Measurements from ENCODE around the gene APP. TPM values are rescaled to one million over a fixed set of nuclear protein-coding genes. Genes with fewer than 3 reads are reported as not detected.

APP gene
- total RNA-seq, 1 experiment from 2014 or later = 560 TPM

- Mint-ChIP-seq H3K36me3 (no peaks in the 10 kb centered on the region), H3K9me3 (no peaks in the 10 kb centered on the region), H3K4me1 (peaks cover 97% of the 10 kb centered on the region), H3K27me3 (ENCODE audit: low read depth) (no peaks in the 10 kb centered on the region), H3K27ac (peak overlapping the region; percentile 66), H3K4me3 (no peak overlapping the region)
- ATAC-seq (no peak; the same call in 1 of the 2 replicates), DNase-seq (ENCODE audit: low spot score) (no peak)
- ChIA-PET CTCF (no interaction called here), POLR2A (interaction anchor here (0.6 kb wide), 1 partner anchor 22 kb away, joined by 4 read pairs; no protein-coding TSS in a partner anchor)
- TF ChIP-seq PRRX2 (CRISPR knock-in tag; IDR thresholded peaks at IDR 0.05) (no peak), EMX1 (CRISPR knock-in tag; IDR thresholded peaks at IDR 0.05) (no peak), CTCF (IDR thresholded peaks at IDR 0.05) (no peak), RELA (CRISPR knock-in tag; IDR thresholded peaks at IDR 0.05; ENCODE audit: borderline replicate concordance) (no peak), SP1 (CRISPR knock-in tag; conservative IDR thresholded peaks at IDR 0.05) (no peak), ZNF138 (CRISPR knock-in tag; conservative IDR thresholded peaks at IDR 0.05) (no peak), ERG (CRISPR knock-in tag; IDR thresholded peaks at IDR 0.05) (no peak), KAT7 (CRISPR knock-in tag; IDR thresholded peaks at IDR 0.05; ENCODE audit: borderline replicate concordance) (no peak), GABPB1 (CRISPR knock-in tag; IDR thresholded peaks at IDR 0.05) (no peak), JUN (CRISPR knock-in tag; IDR thresholded peaks at IDR 0.05) (no peak), CDX4 (CRISPR knock-in tag; IDR thresholded peaks at IDR 0.05; ENCODE audit: borderline replicate concordance) (no peak)
- TF ChIP-seq, protein P1, sequence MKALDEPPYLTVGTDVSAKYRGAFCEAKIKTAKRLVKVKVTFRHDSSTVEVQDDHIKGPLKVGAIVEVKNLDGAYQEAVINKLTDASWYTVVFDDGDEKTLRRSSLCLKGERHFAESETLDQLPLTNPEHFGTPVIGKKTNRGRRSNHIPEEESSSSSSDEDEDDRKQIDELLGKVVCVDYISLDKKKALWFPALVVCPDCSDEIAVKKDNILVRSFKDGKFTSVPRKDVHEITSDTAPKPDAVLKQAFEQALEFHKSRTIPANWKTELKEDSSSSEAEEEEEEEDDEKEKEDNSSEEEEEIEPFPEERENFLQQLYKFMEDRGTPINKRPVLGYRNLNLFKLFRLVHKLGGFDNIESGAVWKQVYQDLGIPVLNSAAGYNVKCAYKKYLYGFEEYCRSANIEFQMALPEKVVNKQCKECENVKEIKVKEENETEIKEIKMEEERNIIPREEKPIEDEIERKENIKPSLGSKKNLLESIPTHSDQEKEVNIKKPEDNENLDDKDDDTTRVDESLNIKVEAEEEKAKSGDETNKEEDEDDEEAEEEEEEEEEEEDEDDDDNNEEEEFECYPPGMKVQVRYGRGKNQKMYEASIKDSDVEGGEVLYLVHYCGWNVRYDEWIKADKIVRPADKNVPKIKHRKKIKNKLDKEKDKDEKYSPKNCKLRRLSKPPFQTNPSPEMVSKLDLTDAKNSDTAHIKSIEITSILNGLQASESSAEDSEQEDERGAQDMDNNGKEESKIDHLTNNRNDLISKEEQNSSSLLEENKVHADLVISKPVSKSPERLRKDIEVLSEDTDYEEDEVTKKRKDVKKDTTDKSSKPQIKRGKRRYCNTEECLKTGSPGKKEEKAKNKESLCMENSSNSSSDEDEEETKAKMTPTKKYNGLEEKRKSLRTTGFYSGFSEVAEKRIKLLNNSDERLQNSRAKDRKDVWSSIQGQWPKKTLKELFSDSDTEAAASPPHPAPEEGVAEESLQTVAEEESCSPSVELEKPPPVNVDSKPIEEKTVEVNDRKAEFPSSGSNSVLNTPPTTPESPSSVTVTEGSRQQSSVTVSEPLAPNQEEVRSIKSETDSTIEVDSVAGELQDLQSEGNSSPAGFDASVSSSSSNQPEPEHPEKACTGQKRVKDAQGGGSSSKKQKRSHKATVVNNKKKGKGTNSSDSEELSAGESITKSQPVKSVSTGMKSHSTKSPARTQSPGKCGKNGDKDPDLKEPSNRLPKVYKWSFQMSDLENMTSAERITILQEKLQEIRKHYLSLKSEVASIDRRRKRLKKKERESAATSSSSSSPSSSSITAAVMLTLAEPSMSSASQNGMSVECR (CRISPR knock-in tag; IDR thresholded peaks at IDR 0.05; ENCODE audit: borderline replicate concordance) = no peak
Measured at GRCh38 chr21:26126168-26126553, 44.4 kb downstream of the APP start.

DNA sequence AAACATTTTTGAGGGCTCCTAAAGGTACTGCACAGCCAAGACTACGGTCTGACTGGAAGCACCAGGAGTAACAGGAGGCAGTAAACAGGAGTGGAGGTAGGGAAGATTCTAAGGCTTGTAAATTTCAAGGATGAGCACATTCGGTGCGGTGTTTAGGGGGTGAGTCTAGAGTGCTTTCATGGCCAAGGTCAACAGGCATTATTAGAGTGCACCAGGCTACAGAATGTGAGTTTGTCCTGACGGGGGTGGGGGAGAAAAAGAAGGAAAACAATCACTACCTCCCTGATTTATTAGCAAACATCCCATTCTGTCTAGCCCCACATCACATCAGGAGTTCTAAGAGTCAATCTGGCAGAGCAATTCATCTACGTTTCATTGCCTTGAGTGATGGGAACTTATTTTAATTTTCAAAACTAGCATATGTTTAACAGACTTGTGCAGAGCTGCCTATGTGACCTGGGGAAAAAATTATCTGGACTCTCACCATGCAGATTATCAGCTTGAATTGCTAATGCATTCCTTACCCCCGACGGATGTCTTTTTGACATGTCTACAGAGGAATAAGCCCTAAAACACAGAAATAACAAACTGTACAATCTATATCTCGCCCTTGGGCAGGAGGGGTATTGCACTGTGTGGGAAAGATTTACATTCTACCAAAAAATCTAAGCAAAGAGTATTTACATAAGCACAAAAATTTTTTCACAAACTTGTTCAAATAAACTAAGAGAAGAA is 45.0 kb downstream of the APP start:
- ATAC-seq = peak; percentile 14; the same call in 1 of the 2 replicates
- ChIA-PET CTCF (no interaction called here), POLR2A (interaction anchor here (0.6 kb wide), 2 partner anchors 21 to 1807 kb away, joined by 4 to 9 read pairs; no protein-coding TSS in a partner anchor)
- Mint-ChIP-seq H3K4me3 (peak overlapping the region; percentile 6; the same call in 1 of the 2 replicates), H3K9me3 (no peaks in the 10 kb centered on the region), H3K36me3 (no peaks in the 10 kb centered on the region), H3K27ac (peak overlapping the region; percentile 66), H3K4me1 (peaks cover 99% of the 10 kb centered on the region), H3K27me3 (ENCODE audit: low read depth) (no peaks in the 10 kb centered on the region)
- no peak for DNase-seq (ENCODE audit: low spot score)
- TF ChIP-seq, protein P2, sequence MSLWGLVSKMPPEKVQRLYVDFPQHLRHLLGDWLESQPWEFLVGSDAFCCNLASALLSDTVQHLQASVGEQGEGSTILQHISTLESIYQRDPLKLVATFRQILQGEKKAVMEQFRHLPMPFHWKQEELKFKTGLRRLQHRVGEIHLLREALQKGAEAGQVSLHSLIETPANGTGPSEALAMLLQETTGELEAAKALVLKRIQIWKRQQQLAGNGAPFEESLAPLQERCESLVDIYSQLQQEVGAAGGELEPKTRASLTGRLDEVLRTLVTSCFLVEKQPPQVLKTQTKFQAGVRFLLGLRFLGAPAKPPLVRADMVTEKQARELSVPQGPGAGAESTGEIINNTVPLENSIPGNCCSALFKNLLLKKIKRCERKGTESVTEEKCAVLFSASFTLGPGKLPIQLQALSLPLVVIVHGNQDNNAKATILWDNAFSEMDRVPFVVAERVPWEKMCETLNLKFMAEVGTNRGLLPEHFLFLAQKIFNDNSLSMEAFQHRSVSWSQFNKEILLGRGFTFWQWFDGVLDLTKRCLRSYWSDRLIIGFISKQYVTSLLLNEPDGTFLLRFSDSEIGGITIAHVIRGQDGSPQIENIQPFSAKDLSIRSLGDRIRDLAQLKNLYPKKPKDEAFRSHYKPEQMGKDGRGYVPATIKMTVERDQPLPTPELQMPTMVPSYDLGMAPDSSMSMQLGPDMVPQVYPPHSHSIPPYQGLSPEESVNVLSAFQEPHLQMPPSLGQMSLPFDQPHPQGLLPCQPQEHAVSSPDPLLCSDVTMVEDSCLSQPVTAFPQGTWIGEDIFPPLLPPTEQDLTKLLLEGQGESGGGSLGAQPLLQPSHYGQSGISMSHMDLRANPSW (CRISPR knock-in tag; conservative IDR thresholded peaks at IDR 0.05; ENCODE audit: low read depth) = no peak
- TF ChIP-seq, protein P3, sequence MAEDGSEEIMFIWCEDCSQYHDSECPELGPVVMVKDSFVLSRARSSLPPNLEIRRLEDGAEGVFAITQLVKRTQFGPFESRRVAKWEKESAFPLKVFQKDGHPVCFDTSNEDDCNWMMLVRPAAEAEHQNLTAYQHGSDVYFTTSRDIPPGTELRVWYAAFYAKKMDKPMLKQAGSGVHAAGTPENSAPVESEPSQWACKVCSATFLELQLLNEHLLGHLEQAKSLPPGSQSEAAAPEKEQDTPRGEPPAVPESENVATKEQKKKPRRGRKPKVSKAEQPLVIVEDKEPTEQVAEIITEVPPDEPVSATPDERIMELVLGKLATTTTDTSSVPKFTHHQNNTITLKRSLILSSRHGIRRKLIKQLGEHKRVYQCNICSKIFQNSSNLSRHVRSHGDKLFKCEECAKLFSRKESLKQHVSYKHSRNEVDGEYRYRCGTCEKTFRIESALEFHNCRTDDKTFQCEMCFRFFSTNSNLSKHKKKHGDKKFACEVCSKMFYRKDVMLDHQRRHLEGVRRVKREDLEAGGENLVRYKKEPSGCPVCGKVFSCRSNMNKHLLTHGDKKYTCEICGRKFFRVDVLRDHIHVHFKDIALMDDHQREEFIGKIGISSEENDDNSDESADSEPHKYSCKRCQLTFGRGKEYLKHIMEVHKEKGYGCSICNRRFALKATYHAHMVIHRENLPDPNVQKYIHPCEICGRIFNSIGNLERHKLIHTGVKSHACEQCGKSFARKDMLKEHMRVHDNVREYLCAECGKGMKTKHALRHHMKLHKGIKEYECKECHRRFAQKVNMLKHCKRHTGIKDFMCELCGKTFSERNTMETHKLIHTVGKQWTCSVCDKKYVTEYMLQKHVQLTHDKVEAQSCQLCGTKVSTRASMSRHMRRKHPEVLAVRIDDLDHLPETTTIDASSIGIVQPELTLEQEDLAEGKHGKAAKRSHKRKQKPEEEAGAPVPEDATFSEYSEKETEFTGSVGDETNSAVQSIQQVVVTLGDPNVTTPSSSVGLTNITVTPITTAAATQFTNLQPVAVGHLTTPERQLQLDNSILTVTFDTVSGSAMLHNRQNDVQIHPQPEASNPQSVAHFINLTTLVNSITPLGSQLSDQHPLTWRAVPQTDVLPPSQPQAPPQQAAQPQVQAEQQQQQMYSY (CRISPR knock-in tag; IDR thresholded peaks at IDR 0.05) = no peak
- TF ChIP-seq, protein P4, sequence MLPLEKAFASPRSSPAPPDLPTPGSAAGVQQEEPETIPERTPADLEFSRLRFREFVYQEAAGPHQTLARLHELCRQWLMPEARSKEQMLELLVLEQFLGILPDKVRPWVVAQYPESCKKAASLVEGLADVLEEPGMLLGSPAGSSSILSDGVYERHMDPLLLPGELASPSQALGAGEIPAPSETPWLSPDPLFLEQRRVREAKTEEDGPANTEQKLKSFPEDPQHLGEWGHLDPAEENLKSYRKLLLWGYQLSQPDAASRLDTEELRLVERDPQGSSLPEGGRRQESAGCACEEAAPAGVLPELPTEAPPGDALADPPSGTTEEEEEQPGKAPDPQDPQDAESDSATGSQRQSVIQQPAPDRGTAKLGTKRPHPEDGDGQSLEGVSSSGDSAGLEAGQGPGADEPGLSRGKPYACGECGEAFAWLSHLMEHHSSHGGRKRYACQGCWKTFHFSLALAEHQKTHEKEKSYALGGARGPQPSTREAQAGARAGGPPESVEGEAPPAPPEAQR (CRISPR knock-in tag; IDR thresholded peaks at IDR 0.05) = no peak
- TF ChIP-seq NR3C1 (CRISPR knock-in tag; conservative IDR thresholded peaks at IDR 0.05; ENCODE audit: low read depth) (no peak), KAT7 (CRISPR knock-in tag; IDR thresholded peaks at IDR 0.05; ENCODE audit: borderline replicate concordance) (no peak), JAZF1 (CRISPR knock-in tag; IDR thresholded peaks at IDR 0.05) (no peak), TEAD1 (CRISPR knock-in tag; IDR thresholded peaks at IDR 0.05) (no peak)
